ENCODE results near the gene GBX1. TPM values are rescaled to one million over a fixed set of nuclear protein-coding genes. Genes with fewer than 3 reads are reported as not detected.

The GBX1 gene
- total RNA-seq, 4 donors from 2014 or later = not detected

DNA sequence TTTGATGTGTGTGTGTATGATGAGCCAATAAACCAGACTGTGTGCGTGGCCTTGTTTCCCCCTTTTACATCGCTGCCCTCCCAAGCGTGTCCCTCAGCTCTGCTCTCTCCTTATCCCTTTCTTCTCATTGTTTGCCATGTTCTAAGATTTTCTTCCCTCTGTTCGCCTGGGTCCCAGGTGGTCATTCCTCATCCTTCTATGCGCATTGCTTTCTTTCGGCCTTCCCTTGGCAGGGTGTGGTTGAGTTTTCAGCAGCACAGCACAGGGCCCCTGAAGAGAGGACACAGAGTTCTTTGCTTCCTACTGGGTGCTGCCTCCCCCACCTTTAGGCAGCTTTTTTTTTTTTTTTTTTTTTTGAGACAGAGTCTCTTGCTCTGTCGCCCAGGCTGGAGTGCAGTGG is 23.1 kb downstream of the GBX1 start:
- Histone ChIP-seq H3K27ac (no peak overlapping the region), H3K9me3 (no peaks in the 10 kb centered on the region), H3K4me1 (no peaks in the 10 kb centered on the region), H3K27me3 (no peaks in the 10 kb centered on the region), H3K36me3 (peaks cover 24 to 33% of the 10 kb centered on the region in 2 donors), H3K4me3 (replicated peaks in 1 of 3) (no peak overlapping the region)
- WGBS, 2 donors = 96 to 98% methylated on average over 7 of the region's 7 CpGs
- intact Hi-C loops (cut with DNase I) = no loop called here
- TF ChIP-seq, protein P1, sequence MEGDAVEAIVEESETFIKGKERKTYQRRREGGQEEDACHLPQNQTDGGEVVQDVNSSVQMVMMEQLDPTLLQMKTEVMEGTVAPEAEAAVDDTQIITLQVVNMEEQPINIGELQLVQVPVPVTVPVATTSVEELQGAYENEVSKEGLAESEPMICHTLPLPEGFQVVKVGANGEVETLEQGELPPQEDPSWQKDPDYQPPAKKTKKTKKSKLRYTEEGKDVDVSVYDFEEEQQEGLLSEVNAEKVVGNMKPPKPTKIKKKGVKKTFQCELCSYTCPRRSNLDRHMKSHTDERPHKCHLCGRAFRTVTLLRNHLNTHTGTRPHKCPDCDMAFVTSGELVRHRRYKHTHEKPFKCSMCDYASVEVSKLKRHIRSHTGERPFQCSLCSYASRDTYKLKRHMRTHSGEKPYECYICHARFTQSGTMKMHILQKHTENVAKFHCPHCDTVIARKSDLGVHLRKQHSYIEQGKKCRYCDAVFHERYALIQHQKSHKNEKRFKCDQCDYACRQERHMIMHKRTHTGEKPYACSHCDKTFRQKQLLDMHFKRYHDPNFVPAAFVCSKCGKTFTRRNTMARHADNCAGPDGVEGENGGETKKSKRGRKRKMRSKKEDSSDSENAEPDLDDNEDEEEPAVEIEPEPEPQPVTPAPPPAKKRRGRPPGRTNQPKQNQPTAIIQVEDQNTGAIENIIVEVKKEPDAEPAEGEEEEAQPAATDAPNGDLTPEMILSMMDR (IDR thresholded peaks at IDR 0.05) = no peak
- TF ChIP-seq POLR2A (IDR thresholded peaks at IDR 0.05) = no peak
- no peak for DNase-seq

DNA sequence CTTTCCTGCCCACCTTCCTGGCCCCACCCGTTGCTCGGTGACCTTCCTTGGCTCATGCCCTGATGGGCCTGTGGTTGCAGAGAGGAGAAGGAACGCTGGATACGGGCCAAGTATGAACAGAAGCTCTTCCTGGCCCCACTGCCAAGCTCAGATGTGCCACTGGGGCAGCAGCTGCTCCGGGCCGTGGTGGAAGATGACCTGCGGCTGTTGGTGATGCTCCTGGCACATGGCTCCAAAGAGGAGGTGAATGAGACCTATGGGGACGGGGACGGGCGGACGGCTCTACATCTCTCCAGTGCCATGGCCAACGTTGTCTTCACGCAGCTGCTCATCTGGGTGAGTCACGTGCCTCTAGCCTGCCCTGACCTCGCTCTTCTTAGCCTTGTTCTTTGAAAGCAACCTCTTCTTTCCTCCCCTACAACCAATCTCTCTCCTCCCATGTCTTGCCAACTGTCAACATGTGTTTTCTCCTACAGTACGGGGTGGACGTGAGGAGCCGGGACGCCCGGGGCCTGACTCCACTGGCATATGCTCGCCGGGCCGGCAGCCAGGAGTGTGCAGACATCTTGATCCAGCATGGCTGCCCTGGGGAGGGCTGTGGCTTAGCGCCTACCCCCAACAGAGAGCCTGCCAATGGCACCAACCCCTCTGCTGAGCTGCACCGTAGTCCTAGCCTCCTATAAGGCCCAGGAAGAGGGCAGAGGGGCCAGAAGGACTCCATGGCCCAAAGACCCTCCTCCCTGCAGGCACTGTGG is 24.1 kb downstream of the GBX1 start:
- no peak overlapping the region for H3K4me3 ChIP-seq (replicated peaks in 1 of 3)
- WGBS, 2 donors = 87 to 89% methylated on average over 24 to 25 of the region's 25 CpGs
- intact Hi-C loops (cut with DNase I) = no loop called here
- TF ChIP-seq, protein P1 (IDR thresholded peaks at IDR 0.05) = no peak
- no peak for TF ChIP-seq POLR2A (IDR thresholded peaks at IDR 0.05)
- H3K4me1 ChIP-seq = no peaks in the 10 kb centered on the region
- no peak for DNase-seq
- no peaks in the 10 kb centered on the region for H3K27me3 ChIP-seq
- peaks cover 24 to 33% of the 10 kb centered on the region in 2 donors for H3K36me3 ChIP-seq
- H3K27ac ChIP-seq = no peak overlapping the region
- H3K9me3 ChIP-seq = no peaks in the 10 kb centered on the region

DNA sequence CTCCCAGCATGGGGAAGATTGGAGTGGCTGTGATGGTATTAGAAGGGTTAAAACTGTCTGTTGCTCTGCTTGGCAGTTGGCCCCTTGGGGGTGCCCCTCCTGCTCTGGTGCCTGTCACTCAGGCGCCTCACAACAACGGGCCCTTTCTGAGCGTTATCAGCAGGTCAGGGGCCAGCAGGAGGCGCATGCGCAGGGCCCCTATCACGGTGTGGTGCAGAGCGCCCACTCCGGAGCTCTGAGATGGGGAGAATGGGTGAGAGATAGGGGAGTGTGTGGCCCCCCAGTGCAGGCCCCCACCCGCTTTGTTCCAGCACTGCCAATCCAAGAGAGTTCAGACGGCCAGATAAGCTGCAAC is 24.8 kb downstream of the GBX1 start:
- Histone ChIP-seq H3K4me3 (replicated peaks in 1 of 3) (no peak overlapping the region), H3K27ac (no peak overlapping the region), H3K9me3 (no peaks in the 10 kb centered on the region), H3K4me1 (no peaks in the 10 kb centered on the region), H3K36me3 (peaks cover 32 to 36% of the 10 kb centered on the region in 2 donors), H3K27me3 (no peaks in the 10 kb centered on the region)
- WGBS, 2 donors = 77 to 84% methylated on average over 7 to 9 of the region's 10 CpGs
- intact Hi-C loops (cut with DNase I) = no loop called here
- TF ChIP-seq POLR2A (IDR thresholded peaks at IDR 0.05) = no peak
- TF ChIP-seq, protein P1 (IDR thresholded peaks at IDR 0.05) = no peak
- DNase-seq = no peak

DNA sequence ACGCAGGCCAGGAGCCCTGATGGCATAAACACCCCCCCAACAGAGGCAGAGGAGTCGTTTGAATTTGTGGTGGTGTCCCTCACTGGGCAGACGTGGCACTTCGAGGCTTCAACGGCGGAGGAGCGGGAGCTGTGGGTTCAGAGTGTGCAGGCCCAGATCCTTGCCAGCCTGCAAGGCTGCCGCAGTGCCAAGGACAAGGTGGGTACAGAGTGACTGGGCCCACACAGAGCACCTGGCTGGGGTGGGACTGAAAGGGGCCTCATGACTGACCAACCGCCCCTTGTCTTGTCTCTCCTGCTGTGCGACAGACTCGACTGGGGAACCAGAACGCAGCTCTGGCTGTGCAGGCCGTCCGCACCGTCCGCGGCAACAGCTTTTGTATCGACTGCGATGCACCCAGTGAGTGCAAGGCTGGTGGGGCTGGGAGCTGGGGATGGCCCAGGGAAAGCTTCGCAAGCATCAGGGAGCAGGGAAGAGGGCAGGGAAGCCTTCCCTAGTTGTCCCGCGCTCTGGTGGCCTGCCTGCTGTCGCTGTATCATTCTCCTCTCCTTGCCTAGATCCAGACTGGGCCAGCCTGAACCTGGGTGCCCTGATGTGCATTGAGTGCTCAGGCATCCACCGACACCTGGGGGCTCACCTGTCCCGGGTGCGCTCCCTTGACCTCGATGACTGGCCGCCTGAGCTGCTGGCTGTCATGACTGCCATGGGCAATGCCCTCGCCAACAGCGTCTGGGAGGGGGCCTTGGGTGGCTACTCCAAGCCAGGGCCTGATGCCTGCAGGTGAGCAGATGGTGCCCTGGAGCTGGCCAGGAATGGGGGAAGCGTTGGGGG is 25.4 kb downstream of the GBX1 start:
- 93% methylated on average over 12 to 31 of the region's 31 CpGs for WGBS, 2 donors
- TF ChIP-seq, protein P1 (IDR thresholded peaks at IDR 0.05) = no peak
- no peak for TF ChIP-seq POLR2A (IDR thresholded peaks at IDR 0.05)
- Histone ChIP-seq H3K36me3 (peaks cover 36 to 40% of the 10 kb centered on the region in 2 donors), H3K9me3 (no peaks in the 10 kb centered on the region), H3K4me1 (no peaks in the 10 kb centered on the region), H3K27me3 (no peaks in the 10 kb centered on the region), H3K27ac (no peak overlapping the region), H3K4me3 (replicated peaks in 1 of 3) (no peak overlapping the region)
- intact Hi-C loops (cut with DNase I) = no loop called here
- DNase-seq = no peak
